Measurements from ENCODE around the gene TM4SF1.

DNA sequence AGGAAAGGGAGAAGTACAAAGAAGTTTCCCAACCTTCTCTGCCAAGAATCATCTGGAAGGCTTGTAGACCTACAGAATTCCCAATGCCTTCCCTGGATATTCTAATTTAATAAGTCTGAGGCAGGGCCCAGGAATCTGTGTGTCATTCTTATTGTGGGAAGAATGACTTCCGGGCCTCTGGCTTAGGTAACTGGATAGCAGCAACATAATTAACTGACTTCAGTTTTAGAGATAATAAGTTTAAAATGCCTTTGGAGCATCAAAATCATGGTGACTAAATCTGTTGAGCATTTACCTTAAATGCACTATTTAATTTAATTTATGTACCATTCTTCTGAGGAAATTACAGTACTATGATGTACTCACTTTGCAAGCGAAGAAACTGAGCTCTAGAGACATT lies 44.3 kb upstream of the TM4SF1 start:
- TF ChIP-seq ZFX (IDR thresholded peaks at IDR 0.05; ENCODE audit: borderline replicate concordance) = no peak
- TF ChIP-seq, protein P1, sequence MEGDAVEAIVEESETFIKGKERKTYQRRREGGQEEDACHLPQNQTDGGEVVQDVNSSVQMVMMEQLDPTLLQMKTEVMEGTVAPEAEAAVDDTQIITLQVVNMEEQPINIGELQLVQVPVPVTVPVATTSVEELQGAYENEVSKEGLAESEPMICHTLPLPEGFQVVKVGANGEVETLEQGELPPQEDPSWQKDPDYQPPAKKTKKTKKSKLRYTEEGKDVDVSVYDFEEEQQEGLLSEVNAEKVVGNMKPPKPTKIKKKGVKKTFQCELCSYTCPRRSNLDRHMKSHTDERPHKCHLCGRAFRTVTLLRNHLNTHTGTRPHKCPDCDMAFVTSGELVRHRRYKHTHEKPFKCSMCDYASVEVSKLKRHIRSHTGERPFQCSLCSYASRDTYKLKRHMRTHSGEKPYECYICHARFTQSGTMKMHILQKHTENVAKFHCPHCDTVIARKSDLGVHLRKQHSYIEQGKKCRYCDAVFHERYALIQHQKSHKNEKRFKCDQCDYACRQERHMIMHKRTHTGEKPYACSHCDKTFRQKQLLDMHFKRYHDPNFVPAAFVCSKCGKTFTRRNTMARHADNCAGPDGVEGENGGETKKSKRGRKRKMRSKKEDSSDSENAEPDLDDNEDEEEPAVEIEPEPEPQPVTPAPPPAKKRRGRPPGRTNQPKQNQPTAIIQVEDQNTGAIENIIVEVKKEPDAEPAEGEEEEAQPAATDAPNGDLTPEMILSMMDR (IDR thresholded peaks at IDR 0.05) = no peak
